ENCODE data around the gene PCAT7.
"Not testable (repeated sequence)": the region's sequence is repeated elsewhere in the genome, so short reads cannot be mapped to it uniquely, and the experiment has no call there.

The PCAT7 gene

DNA sequence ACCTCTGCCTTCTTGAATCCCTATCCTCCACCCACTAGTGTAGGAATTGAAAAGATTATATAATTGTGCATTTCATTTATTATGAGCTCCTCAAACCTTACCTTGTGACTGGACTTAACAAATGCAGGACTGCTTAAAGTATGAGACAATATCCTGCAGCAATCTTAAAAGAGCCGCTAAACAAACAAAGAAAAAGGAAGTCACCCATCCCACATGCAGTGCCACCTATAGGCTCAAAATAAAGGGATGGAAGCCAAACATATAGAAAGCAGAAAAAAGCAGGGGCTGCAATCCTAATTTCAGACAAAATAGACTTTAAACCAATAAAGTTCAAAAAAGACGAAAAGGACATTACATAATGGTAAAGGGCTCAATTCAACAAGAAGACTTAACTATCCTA, 8.7 kb downstream of the PCAT7 start:
- DNase-seq (ENCODE audit: low read depth in 2 of 2), result no peak

DNA sequence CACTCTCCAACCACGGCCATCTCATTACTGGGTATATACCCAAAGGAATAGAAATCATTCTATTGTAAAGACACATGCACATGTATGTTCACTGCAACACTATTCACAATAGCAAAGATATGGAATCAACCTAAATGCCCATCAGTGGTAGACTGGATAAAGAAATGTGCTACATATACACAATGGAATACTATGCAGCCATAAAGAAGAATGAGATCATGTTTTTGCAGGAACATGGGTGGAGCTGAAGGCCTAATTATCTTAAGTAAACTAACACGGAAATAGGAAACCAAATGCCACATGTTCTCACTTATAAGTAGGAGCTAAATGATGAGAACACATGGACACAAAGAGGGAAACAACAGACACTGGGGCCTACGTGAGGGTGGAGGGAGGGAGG, 9.4 kb downstream of the PCAT7 start:
- not testable (repeated sequence) for DNase-seq (ENCODE audit: low read depth in 2 of 2)

DNA sequence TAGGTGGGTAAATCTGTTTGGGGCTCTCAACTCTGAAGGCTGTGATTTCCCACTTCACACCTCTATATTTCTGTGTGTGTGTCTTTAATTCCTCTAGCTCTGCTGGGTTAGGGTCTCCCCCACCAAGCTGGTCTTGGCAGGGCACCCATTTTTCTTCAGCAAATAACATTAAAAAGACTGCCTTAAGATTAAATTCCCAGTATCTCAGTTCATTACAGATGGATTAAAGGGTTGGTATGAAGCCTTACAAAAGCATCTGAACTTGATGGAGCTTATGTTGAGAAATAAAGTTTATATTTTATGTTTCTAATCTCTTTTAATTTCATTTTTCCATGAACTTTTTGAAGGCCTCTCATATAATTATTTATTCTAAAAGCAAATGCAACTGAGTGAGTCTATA, 11.7 kb downstream of the PCAT7 start:
- DNase-seq (ENCODE audit: low read depth in 2 of 2), result no peak

DNA sequence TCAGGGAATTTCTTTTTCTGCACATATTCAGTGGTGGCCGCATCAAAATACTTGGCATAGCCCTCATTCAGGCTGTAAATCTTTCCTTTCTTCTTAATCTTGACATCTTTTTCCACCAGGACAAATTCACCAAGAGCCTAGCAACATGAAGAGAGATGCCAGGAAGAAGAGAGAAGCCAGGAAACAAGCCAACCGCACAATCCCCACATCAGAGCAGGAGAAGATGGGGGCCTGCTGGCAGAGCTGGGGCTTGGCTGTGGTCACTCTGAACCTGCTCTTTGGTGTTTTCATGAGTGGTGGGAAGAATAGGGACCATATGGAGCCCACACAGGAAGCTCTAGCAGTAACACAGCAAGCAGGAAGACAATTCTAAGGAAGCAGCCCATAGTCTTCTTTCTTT, 12.4 kb downstream of the PCAT7 start:
- DNase-seq (ENCODE audit: low read depth in 2 of 2), result no peak

DNA sequence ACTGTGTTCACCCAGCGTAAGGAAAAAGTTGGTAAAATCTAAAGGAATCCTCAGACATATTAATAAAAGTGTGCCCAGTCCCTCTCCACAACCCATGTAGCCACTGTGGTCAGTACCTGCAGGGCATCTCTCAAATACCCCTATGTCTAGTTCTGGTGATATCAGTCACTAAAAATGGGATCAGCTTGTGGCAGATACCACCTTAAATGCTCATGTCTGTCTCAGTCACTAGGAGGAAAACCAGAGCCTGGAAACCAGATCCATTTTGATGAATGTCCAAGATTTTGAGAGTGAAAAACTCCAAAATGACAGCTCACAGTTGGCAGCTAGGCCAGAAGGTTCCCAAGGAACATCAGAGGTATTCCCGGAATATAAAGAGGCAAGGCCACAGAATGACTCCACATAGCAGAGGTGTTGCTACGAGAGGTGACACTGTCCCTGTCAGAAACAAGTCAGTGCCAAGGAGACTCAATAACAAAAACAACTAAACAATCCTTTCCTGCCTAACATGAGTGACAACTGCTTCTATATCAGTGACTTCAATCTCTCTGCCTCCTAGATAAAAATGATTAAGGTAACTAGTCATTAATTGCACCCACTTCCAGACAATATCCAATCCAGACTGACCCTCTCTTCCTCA, 13.5 kb downstream of the PCAT7 start:
- no peak for DNase-seq (ENCODE audit: low read depth in 2 of 2)

DNA sequence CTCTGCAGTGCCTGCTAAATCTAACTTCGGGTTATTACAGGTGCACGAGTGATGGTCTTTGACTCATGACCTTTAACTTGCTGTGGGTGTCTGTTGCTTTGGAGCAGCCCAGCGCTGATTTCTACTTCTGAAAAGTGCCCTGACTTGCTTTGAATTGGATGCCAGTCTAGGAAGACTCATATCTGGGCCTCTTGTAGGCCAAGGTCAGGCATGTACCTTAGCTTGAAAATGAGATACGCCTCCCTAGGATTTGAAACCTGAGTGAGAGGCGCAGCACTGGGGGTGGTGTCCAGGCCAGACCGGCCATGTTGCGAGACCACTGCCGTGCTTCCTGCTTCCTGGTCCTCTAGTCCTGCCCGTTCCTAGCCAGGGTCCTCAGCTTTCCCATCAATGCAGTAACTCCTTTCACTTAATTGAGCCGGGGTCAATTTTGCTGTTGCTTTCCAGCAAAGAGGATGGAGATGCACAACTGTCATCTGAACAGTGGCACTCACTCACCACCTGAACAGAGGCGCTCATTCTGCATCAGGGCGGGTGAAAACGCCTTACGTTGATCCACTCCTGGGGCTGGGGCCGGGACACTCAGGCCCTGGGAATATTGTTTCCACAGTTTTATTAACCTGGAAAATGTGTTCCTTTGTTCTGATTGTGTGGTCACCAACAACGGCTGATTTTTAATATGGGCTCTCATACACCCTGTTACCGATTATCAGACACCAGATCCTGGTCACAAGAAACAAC, 14.3 kb downstream of the PCAT7 start:
- DNase-seq (ENCODE audit: low read depth in 2 of 2), result no peak

DNA sequence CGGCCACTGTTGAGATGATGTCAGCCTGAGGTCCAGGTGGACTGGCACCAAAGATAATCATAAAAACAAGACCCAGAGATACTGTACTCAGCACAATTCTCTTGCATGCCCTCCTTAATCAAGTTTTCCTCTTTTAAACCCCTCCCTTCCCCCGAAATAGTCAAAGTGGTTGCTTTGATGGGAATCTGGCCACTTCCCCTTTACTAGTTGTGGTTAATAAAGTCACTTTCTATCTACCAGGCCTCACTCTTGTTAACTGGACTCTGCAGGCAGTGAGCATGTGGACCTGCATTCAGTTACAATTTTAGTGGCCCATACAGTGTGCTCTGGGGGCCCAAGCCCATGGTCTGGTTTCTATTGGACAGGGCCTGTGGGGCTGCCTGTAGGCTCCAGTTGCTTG, 21.2 kb downstream of the PCAT7 start:
- DNase-seq (ENCODE audit: low read depth in 2 of 2), result no peak

DNA sequence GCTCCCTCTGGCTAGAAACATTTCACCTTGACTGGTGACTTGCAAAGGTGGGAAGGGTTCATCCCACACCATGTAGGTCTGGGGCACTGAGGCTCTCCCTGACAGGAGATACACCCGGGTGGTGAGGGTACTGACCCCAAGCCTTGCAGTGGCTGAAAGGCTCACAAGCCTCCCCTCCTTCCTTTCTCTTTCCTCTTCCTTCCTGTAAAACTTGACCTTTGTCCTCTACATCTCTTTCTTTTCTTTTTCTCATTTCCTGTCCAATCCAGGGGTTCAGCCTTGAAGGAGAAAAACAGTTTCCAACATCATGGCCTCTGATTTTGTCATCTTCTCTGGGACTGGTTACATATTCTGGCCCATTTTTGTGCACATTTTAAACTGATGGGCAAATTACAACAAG, 22.2 kb downstream of the PCAT7 start:
- DNase-seq (ENCODE audit: low read depth in 2 of 2), result no peak

DNA sequence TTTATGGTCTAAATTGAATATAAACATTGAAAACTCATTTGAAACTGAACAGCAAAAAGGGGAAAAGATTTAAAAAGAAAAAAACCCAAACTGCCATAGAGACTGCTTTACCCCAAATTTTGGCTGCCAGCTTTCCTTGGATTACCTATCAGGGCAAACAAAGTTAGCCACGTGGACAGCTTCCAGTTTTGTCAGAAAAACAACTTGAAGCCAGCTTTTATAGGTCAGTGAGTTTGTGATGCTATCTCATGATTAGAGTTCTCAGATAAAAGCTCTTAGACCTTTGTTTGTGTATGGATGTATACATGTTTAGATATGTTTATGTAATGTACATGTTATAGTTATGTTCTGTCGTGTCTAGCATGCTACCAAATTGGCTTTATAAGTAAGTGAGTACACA, 22.7 kb downstream of the PCAT7 start:
- no peak for DNase-seq (ENCODE audit: low read depth in 2 of 2)

DNA sequence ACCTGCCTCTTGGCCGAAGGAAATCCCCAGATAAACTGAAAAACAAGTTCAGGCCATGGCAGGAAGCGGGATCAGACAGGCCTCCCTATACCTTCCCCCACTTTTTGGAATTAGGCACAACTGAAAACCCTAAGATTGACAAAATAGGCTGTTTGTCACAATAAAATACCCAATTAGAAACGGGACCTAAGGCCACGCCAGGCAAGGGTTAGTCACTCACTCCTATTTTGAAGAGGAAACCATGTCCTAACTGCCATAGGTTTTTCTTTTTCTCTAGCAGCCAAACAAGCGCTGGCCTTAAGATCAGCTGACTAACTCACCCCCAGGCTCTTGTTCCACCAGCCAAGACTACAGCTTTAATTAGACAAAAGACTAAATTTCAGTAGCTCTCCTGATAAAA, 26.8 kb downstream of the PCAT7 start:
- DNase-seq (ENCODE audit: low read depth in 2 of 2), result no peak

DNA sequence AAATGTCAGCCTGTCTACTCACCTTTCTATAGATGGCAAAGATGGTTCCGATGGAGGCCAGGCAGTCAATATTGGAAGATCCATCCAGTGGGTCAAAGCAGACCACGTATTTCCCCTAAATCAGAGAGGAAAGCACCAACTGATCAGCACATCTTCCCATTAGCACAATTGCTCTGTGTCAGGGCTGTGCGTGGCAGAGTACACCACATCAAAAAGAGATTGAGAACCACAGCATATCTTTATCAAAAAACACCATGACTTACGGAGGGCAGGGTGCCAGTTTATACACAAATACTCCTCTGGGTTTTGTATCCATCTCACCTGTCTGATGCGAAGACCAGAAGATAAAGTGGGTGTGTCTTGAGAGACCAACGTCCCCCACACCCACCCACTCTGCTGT, 29.7 kb downstream of the PCAT7 start:
- no peak for DNase-seq (ENCODE audit: low read depth in 2 of 2)

DNA sequence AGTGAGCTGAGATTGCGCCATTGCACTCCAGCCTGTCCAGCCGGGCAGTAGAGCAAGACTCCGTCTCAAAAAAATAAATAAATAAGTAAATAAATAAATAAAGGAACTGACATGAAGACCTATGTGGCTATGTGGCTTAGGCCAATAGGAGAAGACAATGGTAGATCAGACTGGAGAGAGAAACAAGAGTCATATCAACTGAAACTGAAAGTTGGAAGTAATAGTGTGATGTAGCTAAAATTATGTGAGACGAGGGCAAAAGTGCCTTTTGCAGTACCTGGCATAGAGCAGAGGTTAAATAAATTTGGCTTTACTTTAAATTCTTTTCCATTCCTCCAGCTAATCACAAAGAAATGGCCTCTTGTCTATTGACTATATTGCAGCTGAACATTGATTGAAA, 31.4 kb downstream of the PCAT7 start:
- DNase-seq (ENCODE audit: low read depth in 2 of 2), result no peak

DNA sequence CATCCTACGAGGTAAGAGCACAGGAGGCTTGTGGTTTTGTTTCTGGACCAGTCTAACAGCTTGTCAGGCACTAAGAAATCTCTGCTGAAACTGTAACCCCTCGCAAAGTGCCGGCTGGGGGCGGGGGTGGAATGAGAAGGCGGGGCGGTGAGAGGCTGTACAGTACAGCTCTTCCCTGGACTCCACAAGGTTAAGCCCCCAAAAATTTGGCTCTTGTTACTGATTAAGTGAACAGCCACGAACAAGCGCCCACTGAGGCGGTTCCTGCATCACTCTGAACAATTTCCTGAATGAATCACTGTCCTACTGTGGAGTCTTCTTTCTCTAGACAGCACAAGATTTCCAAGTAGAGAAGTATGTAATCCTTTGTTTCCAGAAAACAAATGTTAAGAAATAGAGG, 31.9 kb downstream of the PCAT7 start:
- DNase-seq (ENCODE audit: low read depth in 2 of 2), result no peak

DNA sequence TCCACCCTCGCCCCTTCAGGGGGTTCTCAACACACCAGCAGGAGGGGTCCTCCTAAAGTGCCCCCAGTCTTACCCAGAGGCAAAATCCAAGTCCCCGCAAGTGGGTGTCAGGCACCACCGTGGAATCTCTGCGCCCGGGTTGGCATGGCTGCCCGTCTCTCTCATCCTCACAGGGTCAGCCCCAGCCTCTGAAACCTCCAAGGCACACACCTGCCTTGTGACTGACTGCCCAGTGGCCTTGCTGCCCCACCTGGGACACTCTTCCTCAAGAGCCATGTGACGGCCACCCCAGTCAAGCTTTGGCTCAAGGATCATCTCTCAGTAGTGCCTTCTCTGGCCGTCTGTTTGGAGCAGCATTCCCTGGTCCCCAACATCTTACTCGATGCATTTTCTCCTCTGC, 33.8 kb downstream of the PCAT7 start:
- DNase-seq (ENCODE audit: low read depth in 2 of 2), result no peak

DNA sequence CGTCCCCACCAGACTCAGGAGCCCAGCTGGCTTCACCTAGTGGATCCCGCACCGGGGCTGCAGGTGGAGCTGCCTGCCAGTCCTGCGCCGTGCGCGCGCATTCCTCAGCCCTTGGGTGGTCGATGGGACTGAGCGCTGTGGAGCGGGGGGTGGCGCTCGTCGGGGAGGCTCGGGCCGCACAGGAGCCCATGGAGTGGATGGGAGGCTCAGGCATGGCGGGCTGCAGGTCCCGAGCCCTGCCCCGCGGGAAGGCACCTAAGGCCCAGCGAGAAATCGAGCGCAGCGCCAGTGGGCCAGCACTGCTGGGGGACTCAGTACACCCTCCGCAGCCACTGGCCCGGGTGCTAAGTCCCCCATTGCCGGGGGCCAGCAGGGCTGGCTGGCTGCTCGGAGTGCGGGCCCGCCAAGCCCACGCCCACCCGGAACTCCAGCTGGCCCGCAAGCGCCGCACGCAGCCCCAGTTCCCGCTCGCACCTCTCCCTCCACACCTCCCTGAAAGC, 36.2 kb downstream of the PCAT7 start:
- DNase-seq (ENCODE audit: low read depth in 2 of 2), result not testable (repeated sequence)

DNA sequence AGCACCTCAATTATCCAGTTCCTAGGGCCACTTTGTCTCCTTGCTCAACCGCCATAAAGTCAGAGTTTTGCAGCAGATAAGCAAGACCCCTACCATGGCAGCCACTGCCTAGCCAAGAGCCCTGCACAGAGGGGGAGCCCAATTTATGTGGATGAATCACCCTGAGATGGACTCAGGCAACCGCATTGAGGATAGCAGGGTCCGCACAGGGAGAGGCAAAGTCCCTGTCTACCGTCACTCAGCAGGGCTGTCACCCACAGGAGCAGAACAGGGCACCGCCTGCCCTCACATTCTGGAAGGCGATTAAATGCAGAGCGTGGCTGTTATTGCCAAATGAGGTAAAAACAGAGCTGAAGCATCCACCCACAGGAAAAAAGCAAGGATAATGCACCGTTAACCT, 37.0 kb downstream of the PCAT7 start:
- DNase-seq (ENCODE audit: low read depth in 2 of 2), result no peak

DNA sequence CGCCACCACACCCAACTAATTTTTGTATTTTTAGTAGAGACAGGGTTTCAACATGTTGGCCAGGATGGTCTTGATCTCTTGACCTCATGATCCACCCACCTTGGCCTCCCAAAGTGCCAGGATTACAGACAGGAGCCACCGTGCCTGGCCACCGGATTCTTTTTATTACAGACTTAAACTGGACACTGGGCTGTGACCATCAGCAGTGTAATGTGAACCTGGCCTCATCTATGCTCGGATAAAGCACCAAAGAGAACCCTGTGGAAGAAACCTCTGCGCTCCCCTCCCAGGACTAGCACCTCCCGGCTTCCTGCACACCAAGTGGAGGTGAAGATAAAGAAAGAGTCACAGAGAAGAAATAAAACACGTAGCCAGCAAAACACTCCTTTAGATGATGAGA, 37.8 kb downstream of the PCAT7 start:
- not testable (repeated sequence) for DNase-seq (ENCODE audit: low read depth in 2 of 2)

DNA sequence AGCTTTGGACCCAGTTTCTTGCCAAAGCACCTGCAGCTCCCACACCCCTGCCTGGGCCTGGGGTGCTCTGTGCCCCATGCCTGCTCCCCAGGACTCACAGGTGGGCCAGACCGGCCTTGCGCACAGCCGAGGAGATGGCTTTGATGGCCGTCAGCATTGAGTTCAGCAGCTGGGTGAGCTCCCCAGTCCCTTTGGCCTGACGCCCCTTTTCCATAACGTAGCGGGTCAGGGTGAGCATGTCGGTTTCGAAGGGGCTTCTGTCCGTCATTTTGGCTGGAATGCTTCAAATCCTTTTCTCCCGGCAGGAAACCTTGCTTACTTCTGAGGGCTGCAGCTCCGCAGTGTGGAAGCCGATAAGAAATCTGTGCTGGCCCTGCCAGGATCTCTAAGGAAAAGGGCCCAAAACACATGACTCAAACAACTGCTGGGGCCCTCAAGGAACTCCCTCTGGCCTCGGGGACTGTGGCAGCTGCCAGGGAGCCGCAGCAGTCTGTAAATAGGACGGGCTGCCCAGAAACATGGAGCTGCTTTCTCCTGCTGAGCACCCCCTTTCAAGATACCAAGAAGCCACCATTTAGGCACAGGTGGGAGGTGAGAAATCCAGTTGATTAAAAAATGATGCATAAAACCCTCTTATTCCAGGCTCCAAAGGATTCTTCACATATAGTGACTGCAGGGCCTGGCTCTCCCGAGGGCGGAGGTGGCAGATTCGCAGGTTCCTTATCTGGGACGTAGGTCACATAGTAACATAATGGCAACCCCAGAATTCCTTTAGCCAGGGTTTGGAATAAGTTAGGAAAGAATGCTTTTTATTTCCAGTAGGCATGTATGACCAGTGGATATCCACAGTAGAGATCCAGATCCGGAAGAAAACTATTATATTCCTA, 38.8 kb downstream of the PCAT7 start, which contains the start of gene FBP2:
Gene FBP2 (minus strand): TSS at position 366 of the 887 bp plus-strand sequence. CDS start 98 bp downstream, at position 268.
- DNase-seq (ENCODE audit: low read depth in 2 of 2), result no peak

DNA sequence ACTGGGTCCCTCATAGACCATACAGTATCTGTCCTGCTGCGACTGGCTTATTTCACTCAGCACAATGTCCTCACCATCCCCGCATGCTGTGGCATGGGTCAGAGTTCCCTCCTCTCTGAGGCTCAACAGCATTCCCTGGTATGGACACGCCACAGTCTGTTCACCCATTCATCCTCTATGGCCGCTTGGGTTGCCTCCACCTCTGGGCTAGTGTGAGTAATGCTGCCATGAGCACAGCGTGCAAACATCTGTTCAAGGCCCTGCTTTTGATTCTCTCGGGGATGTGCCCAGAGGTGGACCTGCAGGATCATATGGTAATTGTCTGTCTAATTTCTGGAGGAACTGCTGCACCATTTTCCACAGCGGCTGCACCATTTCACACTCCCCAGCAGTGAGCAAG, 44.2 kb downstream of the PCAT7 start:
- DNase-seq (ENCODE audit: low read depth in 2 of 2), result no peak

DNA sequence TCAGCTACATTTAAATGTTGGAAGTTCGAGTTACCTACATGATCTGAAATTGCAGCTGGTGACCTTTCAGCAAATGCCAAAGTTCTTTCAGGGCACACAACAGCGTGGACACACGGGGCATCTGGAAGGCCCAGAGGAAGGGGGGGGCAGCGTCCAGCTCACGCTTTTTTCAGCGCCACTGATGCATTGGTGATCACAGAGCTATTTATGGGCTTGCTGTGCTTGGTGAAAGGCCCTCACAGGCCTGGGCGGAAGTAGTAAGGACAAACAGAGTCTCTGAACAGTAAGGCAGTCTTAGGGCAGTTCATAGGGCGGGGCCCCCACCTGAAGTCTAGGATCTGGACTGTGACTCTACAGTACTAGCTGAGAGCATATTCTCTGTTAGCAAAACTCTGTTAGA, 45.4 kb downstream of the PCAT7 start:
- DNase-seq (ENCODE audit: low read depth in 2 of 2), result no peak

DNA sequence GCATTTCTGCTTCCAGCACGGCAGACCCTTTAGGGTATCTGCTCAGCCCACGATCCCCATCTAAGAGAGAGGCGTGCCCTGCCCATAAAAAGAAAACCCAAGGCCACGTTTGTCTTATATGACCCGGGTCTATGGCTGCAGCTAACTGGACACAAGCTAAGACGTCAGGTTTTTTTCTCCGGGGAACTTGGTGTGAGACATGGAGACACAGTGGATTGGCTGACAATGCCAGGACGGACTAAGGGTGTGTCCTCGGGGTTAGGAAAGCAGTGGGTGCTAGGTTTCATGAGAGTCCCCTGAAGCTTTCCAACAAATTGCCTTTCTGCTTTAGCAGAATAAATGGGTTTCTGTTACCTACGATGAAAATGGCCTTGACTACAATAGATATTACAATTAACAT, 45.8 kb downstream of the PCAT7 start:
- DNase-seq (ENCODE audit: low read depth in 2 of 2), result no peak

DNA sequence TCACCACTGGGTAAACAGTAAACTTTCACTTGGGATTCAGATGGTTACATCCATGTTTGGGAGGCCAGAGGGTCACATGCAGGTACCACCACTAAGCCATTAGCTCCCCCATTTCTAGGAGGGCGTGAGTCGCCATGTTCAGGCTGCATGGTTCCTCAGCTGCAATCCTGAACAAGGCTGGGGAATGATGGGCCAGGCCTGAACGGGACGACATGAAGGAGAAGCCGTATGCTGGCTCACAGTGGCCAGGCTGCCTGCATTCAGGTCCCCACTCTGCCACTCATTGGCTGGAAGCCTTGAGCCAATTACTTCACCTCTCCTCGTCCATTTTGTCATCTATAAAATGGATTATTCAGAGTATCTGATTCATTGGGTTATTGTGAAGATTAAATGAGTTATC, 47.8 kb downstream of the PCAT7 start:
- DNase-seq (ENCODE audit: low read depth in 2 of 2), result no peak
